K562 (cell line): ENCODE results near the gene AKR1D1.

Source experiments
- CBFA2T2 ChIP-seq: fragments of 450-650 bp; conservative IDR thresholded peaks from 2 replicates; pipeline ENCODE4 v1.6.1; 2017; ENCODE audit warnings: mild to moderate bottlenecking
- FOSL1 ChIP-seq: fragments of 200-800 bp; sonication (Bioruptor generic); conservative IDR thresholded peaks from 2 replicates; pipeline ENCODE4 v1.6.1; 2016; ENCODE audit warnings: missing genetic modification characterization, missing compliant biosample characterization
- KLF16 ChIP-seq: IDR thresholded peaks from 2 replicates; pipeline ENCODE4 v1.6.1; 2016; ENCODE audit warnings: antibody characterized with exemption
- POLR2A ChIP-seq: fragments of 450-650 bp; conservative IDR thresholded peaks from 2 replicates; pipeline ENCODE4 v1.6.1; 2016
- RAD21 ChIP-seq, 2 experiments: fragments of 250-450 bp in 1 of 2; fragments of 450-650 bp in 1 of 2; sonication (Bioruptor Pico) in 1 of 2; formaldehyde crosslinking in 1 of 2; IDR thresholded peaks in 1 of 2; conservative IDR thresholded peaks in 1 of 2; 2 replicates each; pipeline versions ENCODE4 v1.4.0 to v1.8.0; 2020 to 2022; ENCODE audit warnings: mild to moderate bottlenecking in 2 of 2, moderate library complexity in 1 of 2
- TAF1 ChIP-seq: IDR thresholded peaks from 2 replicates; pipeline ENCODE4 v1.6.1; 2011; ENCODE audit warnings: mild to moderate bottlenecking, low read length, moderate library complexity; ENCODE audit not compliant: insufficient read depth, control insufficient read depth, severe bottlenecking; ENCODE audit errors: extremely low read depth
- TBP ChIP-seq: optimal IDR thresholded peaks from 2 replicates; pipeline ENCODE3; 2011; ENCODE audit warnings: low read depth, low read length, improper control_type of control experiment
- TRIM28 ChIP-seq: fragments of 450-650 bp; IDR thresholded peaks from 2 replicates; pipeline ENCODE4 v1.6.1; 2017
- ZNF780A ChIP-seq: fragments of 250-450 bp; sonication (Bioruptor Pico); IDR thresholded peaks from 2 replicates; pipeline ENCODE4 v1.5.0; 2021; ENCODE audit warnings: mild to moderate bottlenecking
- TF ChIP-seq, protein P1 (sequence below), 3 experiments: IDR thresholded peaks in 2 of 3; conservative IDR thresholded peaks in 1 of 3; 2 replicates each; pipeline ENCODE4 v1.5.1; 2011 to 2012; ENCODE audit warnings: low read length in 3 of 3, mild to moderate bottlenecking in 3 of 3, control low read depth in 2 of 3, improper control_type of control experiment in 1 of 3, inconsistent platforms in 1 of 3, low read depth in 1 of 3, mixed read lengths in 1 of 3, moderate library complexity in 1 of 3; ENCODE audit not compliant: insufficient read depth in 2 of 3
- TF ChIP-seq, protein P2 (sequence below): sonication (generic); formaldehyde crosslinking; IDR thresholded peaks from 2 replicates; pipeline ENCODE4 v1.8.0; 2022; ENCODE audit warnings: mild to moderate bottlenecking, missing genetic modification reagents, borderline replicate concordance
- TF ChIP-seq, protein P3 (sequence below), 3 experiments: fragments of 200-800 bp in 1 of 3; fragments of 250-450 bp in 1 of 3; fragments of 450-650 bp in 1 of 3; sonication (Bioruptor Pico) in 1 of 3; sonication (Bioruptor generic) in 1 of 3; formaldehyde crosslinking in 1 of 3; IDR thresholded peaks; 2 replicates each; pipeline versions ENCODE4 v1.6.1 to v1.8.0; 2016 to 2022; ENCODE audit warnings: mild to moderate bottlenecking in 2 of 3, missing genetic modification characterization in 2 of 3, missing compliant biosample characterization in 1 of 3, moderate library complexity in 1 of 3
- TF ChIP-seq, protein P4 (sequence below): sonication (generic); formaldehyde crosslinking; IDR thresholded peaks from 2 replicates; pipeline ENCODE4 v1.9.0; 2022; ENCODE audit warnings: mild to moderate bottlenecking, missing genetic modification reagents

DNA sequence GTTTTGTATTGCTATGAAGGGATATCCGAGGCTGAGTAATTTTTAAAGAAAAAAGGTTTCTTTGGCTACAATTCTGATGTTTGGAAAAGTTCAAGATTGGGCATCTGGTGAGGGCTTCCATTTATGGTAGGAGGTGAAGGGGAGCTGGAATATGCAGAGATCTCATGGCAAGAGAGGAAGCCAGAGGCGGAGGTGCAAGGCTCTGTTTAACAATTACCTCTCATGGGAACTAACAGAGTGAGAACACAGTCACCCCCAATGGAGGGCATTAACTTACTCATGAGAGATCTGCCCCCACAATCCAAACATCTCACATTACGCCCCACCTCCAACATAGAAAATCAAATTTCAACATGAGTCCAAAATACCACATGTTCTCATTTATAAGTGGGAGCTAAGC is 62.0 kb downstream of the AKR1D1 start:
- no peak for TF ChIP-seq TAF1
- TF ChIP-seq, protein P1, sequence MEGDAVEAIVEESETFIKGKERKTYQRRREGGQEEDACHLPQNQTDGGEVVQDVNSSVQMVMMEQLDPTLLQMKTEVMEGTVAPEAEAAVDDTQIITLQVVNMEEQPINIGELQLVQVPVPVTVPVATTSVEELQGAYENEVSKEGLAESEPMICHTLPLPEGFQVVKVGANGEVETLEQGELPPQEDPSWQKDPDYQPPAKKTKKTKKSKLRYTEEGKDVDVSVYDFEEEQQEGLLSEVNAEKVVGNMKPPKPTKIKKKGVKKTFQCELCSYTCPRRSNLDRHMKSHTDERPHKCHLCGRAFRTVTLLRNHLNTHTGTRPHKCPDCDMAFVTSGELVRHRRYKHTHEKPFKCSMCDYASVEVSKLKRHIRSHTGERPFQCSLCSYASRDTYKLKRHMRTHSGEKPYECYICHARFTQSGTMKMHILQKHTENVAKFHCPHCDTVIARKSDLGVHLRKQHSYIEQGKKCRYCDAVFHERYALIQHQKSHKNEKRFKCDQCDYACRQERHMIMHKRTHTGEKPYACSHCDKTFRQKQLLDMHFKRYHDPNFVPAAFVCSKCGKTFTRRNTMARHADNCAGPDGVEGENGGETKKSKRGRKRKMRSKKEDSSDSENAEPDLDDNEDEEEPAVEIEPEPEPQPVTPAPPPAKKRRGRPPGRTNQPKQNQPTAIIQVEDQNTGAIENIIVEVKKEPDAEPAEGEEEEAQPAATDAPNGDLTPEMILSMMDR (IDR thresholded peaks at IDR 0.05 in 2 of 3, conservative IDR thresholded peaks at IDR 0.05 in 1 of 3; ENCODE audit: insufficient read depth in 2 of 3, low read depth in 1 of 3, low read length in 3 of 3): no peak
- no peak for TF ChIP-seq POLR2A
- TF ChIP-seq, protein P2, sequence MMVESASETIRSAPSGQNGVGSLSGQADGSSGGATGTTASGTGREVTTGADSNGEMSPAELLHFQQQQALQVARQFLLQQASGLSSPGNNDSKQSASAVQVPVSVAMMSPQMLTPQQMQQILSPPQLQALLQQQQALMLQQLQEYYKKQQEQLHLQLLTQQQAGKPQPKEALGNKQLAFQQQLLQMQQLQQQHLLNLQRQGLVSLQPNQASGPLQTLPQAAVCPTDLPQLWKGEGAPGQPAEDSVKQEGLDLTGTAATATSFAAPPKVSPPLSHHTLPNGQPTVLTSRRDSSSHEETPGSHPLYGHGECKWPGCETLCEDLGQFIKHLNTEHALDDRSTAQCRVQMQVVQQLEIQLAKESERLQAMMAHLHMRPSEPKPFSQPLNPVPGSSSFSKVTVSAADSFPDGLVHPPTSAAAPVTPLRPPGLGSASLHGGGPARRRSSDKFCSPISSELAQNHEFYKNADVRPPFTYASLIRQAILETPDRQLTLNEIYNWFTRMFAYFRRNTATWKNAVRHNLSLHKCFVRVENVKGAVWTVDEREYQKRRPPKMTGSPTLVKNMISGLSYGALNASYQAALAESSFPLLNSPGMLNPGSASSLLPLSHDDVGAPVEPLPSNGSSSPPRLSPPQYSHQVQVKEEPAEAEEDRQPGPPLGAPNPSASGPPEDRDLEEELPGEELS (CRISPR knock-in tag): no peak
- TF ChIP-seq FOSL1 (tag): no peak
- TF ChIP-seq TBP: no peak
- TF ChIP-seq, protein P3, sequence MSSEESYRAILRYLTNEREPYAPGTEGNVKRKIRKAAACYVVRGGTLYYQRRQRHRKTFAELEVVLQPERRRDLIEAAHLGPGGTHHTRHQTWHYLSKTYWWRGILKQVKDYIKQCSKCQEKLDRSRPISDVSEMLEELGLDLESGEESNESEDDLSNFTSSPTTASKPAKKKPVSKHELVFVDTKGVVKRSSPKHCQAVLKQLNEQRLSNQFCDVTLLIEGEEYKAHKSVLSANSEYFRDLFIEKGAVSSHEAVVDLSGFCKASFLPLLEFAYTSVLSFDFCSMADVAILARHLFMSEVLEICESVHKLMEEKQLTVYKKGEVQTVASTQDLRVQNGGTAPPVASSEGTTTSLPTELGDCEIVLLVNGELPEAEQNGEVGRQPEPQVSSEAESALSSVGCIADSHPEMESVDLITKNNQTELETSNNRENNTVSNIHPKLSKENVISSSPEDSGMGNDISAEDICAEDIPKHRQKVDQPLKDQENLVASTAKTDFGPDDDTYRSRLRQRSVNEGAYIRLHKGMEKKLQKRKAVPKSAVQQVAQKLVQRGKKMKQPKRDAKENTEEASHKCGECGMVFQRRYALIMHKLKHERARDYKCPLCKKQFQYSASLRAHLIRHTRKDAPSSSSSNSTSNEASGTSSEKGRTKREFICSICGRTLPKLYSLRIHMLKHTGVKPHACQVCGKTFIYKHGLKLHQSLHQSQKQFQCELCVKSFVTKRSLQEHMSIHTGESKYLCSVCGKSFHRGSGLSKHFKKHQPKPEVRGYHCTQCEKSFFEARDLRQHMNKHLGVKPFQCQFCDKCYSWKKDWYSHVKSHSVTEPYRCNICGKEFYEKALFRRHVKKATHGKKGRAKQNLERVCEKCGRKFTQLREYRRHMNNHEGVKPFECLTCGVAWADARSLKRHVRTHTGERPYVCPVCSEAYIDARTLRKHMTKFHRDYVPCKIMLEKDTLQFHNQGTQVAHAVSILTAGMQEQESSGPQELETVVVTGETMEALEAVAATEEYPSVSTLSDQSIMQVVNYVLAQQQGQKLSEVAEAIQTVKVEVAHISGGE (CRISPR knock-in tag; IDR thresholded peaks at IDR 0.05): no peak
- no peak for TF ChIP-seq ZNF780A (CRISPR knock-in tag)
- TF ChIP-seq RAD21 (CRISPR knock-in tag; conservative IDR thresholded peaks at IDR 0.05 in 1 of 2, IDR thresholded peaks at IDR 0.05 in 1 of 2): no peak
- TF ChIP-seq TRIM28: no peak
- no peak for TF ChIP-seq CBFA2T2
- TF ChIP-seq, protein P4, sequence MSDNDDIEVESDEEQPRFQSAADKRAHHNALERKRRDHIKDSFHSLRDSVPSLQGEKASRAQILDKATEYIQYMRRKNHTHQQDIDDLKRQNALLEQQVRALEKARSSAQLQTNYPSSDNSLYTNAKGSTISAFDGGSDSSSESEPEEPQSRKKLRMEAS (CRISPR knock-in tag): no peak
- TF ChIP-seq KLF16: no peak
